T-helper 1 cell (primary cell): ENCODE measurements around the gene AK8.
"Not testable (repeated sequence)": the region's sequence is repeated elsewhere in the genome, so short reads cannot be mapped to it uniquely, and the experiment has no call there.

ENCODE experiments used
- DNase-seq, 5 donors: peaks; one replicate each; pipeline ENCODE4 v3.0.0-alpha.2; 2012 to 2020

AK8 gene

DNA sequence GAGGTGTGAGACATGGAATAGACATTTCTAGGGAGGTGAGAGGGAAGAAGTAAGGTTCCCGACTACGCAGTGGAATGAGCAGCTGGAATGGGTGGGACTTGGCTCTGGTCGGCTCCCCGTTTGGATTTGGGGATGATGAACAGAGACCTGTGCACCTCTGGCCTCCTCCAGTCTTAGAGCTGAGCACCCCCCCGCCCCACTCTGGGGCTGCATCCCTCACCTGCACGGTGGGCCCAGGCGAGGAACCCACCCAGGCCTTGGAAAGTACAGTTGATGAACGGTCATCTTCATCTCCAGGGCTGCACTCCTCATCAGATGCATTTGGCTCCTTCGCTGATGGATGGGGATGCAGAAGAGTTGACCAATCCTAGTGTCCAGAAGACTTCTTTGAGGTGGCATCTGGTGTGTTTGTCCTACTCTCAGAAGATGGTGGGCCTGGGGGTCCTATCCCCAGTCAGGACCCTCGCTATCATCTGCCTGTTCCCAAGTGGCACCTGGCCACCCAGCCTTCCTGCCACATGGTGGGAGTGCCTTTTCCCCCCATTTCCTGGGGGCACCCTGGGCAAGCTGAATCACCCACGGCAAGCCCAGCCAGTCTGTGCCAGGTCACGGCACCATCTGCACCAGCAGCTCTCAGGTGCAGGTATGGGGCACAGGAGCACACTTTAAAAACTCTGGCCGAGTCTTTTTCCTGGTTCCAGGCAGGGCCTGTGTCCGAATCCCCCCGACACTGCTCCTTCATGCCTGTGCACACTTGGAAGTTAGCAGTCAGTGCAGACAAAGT, 137.4 kb downstream of the AK8 start:
- DNase-seq, result no peak

- no peak for DNase-seq
Observed at GRCh38 chr9:132739710-132740310, 138.3 kb downstream of the AK8 start.

- DNase-seq, result no peak
Observed at GRCh38 chr9:132733260-132733815, 144.7 kb downstream of the AK8 start.

- no peak for DNase-seq
Observed at GRCh38 chr9:132732326-132733259, 145.5 kb downstream of the AK8 start.

- no peak for DNase-seq
Observed at GRCh38 chr9:132731230-132731629, 146.9 kb downstream of the AK8 start.

DNA sequence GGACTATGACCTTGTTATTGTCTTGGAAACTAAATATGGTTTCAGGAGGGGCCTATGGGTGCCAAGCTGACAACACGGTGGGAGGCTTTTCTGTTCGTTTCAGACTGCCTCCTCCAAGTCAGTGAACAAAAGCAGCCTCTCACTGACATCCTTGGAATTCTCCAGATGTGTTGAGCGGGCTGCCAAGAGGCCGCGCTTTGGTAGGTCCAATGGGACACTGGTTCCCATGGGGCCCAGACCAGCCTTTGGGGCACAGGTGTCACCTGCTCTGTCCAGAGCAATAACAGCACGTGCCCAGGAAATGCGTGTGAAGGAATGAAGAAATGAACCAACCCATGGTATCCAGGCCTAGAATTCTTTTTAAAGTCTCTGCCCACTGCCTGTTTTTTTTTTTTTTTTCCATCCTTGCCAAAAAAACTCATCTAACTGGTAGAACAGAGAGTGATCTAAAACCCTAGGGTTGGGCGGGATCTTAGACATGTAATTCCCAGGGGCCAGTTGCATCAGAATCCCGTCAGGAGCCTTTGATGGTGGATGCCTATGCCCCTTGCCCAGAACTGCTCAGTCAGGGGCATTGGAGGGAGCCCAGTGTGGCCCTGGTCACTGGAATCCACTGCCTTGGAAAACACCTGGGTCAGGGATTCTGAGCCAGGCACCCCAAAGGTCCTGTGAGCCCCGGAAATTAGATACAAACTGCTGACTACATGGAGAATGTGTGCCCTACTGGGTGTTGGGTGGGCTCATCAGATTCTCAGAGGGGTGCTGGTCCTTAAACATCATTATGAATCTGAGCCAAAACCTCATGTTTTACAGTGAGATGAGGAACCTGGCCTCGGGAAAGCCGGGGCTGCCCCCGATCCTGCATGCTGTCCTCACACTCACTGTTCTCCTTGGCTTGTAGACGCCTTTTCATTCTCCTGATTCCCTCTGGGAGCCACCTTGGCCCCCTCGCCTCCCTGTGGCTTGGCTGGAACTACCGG, 147.7 kb downstream of the AK8 start:
- no peak for DNase-seq

DNA sequence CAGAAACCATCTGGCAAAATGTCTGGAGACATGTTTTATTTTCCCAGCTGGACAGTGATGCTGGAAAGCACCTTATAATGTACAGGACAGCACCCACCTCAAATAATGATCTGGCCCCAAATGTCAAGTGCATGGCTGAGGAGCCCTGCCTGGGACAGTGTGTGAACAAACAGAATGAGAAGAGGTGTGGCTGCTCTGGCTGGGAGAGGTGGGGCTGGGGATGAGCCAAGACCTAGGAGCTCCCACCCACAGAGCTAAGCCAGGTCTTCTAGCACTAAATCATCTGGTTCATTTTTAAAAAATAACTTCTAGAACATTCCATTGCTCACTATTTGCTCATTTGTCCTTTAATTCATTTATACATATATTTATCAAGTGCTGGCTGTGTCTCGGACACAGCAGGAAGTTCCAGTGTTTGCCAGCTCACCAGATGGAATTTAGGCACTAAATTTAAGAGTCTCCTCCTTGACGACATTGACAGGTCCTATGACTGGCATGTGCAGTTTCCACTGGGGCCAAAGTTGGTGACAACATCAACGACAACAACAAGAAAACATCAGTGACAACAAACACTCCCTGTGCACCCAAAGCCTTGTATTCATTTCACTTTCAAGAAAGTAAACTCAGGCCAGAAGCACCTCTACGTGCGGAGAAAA, 148.7 kb downstream of the AK8 start:
- no peak for DNase-seq

- no peak for DNase-seq
Observed at GRCh38 chr9:132728497-132728896, 149.6 kb downstream of the AK8 start.

- no peak for DNase-seq
Observed at GRCh38 chr9:132728071-132728470, 150.0 kb downstream of the AK8 start.

DNA sequence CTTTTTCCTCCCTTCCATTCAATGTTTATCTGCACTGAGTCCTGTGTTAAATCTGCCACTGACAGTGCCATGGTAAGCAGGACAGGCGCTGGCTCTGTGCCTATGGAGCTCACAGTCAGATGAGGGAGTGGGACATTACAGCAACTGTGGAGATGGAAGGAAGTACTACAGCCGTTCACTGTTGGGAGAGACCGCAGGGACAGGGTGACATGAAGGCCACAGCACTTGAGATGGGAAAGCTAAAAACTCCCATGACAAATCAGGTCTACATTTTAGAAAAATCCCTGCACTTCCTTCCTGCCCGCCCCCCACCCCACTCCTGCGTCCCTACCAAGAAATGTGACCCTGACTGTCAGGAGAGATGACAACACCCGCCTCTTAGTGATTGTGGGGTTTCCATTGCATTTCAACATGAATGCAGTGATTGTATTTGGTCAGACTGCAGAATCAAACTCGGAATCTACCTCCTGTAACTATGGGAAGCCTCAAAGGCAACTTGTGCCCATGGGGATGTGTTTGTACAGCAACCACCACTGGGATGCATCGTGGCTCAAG, 151.4 kb downstream of the AK8 start:
- no peak for DNase-seq

- DNase-seq, result no peak
Observed at GRCh38 chr9:132725306-132725705, 152.8 kb downstream of the AK8 start.

GRCh38 chr9:132723809-132724208, 154.3 kb downstream of the AK8 start:
- DNase-seq, result no peak

GRCh38 chr9:132722564-132723065, 155.5 kb downstream of the AK8 start:
- no peak for DNase-seq

- no peak for DNase-seq
Observed at GRCh38 chr9:132721661-132722060, 156.4 kb downstream of the AK8 start.

DNA sequence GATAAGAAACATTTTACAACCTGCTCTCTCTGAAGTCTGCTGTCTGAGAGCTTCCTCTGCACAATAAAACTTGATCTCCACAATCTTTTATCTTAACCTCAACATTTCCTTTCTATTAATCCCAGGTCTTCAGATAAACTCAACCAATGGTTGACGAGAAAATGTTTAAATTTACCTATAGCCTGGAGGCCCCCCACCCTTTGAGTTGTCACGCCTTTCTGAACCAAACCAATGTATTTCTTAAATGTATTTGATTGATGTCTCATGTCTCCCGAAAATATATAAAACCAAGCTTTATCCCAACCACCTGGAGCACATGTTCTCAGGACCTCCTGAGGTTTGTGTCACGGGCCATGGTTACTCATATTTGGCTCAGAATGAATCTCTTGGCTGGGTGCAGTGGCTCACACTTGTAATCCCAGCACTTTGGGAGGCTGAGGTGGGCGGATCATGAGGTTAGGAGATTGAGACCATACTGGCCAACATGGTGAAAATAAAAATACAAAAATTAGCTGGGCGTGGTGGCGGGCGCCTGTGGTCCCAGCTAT, 159.6 kb downstream of the AK8 start:
- DNase-seq, result not testable (repeated sequence)

DNA sequence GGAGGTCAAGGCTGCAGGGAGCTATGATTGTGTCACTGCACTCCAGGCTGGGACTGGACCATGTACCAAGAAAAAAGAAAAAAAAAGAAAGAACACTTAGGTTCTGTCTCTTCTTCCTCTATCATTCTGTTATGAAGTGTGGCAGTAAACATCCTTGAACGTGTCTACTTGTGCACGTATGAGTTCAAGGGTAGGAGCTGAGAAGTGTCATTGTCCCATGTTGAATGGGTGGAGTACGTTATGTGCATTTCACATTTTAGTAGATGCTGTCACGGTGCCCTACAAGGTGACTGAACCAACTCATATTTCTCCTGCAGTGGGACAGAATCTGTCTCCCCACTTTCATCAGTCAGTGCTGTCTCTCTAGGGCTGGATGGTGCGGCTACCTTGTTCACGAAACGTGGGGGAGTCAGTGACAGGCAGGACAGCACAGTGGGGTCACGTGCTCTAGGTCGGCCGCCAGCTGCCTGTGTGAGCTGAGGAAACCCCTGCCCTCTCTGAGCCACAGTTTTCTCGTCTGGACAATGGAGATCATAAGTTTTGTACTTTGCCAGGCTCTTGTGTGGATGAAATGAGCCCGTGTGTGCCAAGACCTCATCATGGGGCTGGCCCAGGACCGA, 160.6 kb downstream of the AK8 start:
- no peak for DNase-seq

DNA sequence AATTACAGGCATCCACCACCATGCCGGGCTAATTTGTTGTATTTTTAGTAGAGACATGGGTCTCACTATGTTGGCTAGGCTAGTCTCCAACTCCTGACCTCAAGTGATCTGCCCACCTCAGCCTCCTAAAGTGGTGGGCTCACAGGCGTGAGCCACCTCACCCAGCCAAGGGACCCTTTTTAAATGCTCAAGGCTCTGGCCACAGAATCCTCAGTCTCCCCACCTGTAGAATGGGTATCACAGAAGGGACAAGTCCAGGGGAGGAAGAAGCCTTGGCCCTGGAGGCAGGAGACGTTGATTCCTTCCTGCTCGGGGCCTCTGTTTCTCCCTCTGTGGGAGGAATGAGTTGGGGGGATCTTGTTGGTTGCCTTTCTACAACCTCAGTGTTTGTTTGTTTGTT, 162.1 kb downstream of the AK8 start:
- DNase-seq, result no peak

- peak in 1 of 5 donors; percentile 16 for DNase-seq
Observed at GRCh38 chr9:132712753-132713152, 165.3 kb downstream of the AK8 start.

DNA sequence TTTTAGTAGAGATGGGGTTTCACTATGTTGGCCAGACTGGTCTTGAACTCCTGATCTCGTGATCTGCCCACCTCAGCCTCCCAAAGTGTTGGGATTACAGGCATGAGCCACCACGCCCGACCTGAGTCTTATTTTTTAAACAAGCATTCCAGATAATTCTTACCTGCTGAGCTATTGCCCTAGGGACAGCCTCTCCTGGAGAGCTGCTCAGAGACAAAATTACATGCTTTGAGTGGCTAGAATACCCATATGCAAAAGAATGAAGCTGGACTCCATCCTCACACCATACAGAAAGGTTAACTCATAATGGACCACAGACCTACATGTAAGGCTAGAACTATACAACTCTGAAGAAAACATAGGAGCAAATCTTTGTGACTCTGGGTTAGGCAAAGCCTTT, 166.2 kb downstream of the AK8 start:
- no peak for DNase-seq

DNA sequence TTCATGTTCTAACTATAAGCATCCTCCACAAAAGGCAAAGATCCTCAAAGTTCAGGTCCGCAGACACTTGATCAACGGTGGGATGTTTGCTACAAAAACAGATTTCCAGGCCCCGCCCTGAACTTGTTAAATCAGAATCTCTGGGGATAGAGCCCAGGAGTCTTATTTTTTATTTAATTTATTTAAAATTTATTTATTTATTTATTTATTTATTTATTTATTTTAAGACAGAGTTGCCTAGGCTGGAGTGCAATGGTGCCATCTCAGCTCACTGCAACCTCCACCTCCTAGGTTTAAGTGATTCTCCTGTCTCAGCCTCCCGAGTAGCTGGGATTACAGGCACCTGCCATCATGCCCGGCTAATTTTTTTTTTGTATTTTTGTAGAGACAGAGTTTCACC, 166.9 kb downstream of the AK8 start:
- DNase-seq, result not testable (repeated sequence)
